Adrenal gland (tissue), 12 donors: ENCODE measurements around the gene CDH4. TPM values are rescaled to one million over a fixed set of nuclear protein-coding genes. Genes with fewer than 3 reads are reported as not detected.

Experiments used
- DNase-seq, 7 donors: peaks; one replicate each; pipeline ENCODE4 v3.0.0-alpha.2; 2019 to 2020
- H3K27ac ChIP-seq, 5 donors: fragments of 200-600 bp; sonication (generic) in 4 of 5; 1 replicate in 3 of 5; 2 replicates in 2 of 5; pipeline versions ENCODE4 v1.5.1 to v1.8.0; 2016 to 2020; ENCODE audit warnings: mild to moderate bottlenecking in 1 of 5
- H3K27me3 ChIP-seq: fragments of 200-600 bp; 2 replicates; pipeline ENCODE4 v1.8.0; 2021
- H3K36me3 ChIP-seq, 2 donors: fragments of 200-600 bp; replicated peaks in 1 of 2; 1 replicate in 1 of 2; 2 replicates in 1 of 2; pipeline versions ENCODE4 v1.5.1 to v1.8.0; 2018 to 2022
- H3K4me1 ChIP-seq, 2 donors: fragments of 200-600 bp; replicated peaks in 1 of 2; 1 replicate in 1 of 2; 2 replicates in 1 of 2; pipeline versions ENCODE4 v1.5.1 to v1.8.0; 2018 to 2021
- H3K4me3 ChIP-seq, 4 donors: fragments of 200-600 bp; sonication (generic) in 3 of 4; one replicate each; pipeline ENCODE4 v1.5.1; 2016 to 2018
- H3K9me3 ChIP-seq, 3 donors: fragments of 200-600 bp; sonication (generic) in 1 of 3; replicated peaks in 1 of 3; 1 replicate in 2 of 3; 2 replicates in 1 of 3; pipeline versions ENCODE4 v1.5.1 to v1.8.0; 2016 to 2021
- POLR2A ChIP-seq, 2 donors: fragments of 450-650 bp; IDR thresholded peaks; one replicate each; pipeline ENCODE4 v1.6.1; 2017; ENCODE audit warnings: antibody characterized with exemption in 2 of 2, mild to moderate bottlenecking in 2 of 2, moderate library complexity in 1 of 2
- WGBS, 4 donors: extraction: QIAGEN DNeasy Blood & Tissue Kit in 2 of 4; methylation state at CpG; one replicate each; pipeline versions ENCODE4 v1.1.5 to v1.1.7; 2013 to 2017; 5-methylcytosine and 5-hydroxymethylcytosine counted together
- intact Hi-C, 2 donors: fragments of 100-400 bp; cut with DNase I; formaldehyde crosslinking; loops; one replicate each; pipeline versions ENCODE4 v1.14.1 to v1.15.0; 2022 to 2023
- polyA plus RNA-seq, 3 donors: library from polyadenylated mRNA; stranded (reverse); fragments of 200-250 nt in 2 of 3; fragments of 350-450 nt in 1 of 3; fragmentation: Illumina TruSeq in 1 of 3; extraction: RNeasy Lipid Tissue Mini Kit (QIAGEN cat#74804) in 1 of 3; gene quantifications; one replicate each; pipeline ENCODE4 v1.2.3, GENCODE V29; 2013 to 2014
- total RNA-seq, 9 donors: library from RNA; depleted of rRNA in 4 of 9; stranded (reverse); fragments of >200 nt in 4 of 9; fragments of 120-200 nt in 1 of 9; fragmentation: NEBNext Ultra II Directional in 1 of 9; extraction: Animal tissue kit (Norgen Biotek cat#: 25700) in 1 of 9; gene quantifications; one replicate each; pipeline versions ENCODE4 v1.1.0 to v1.2.4, GENCODE V29; 2013 to 2023
- TF ChIP-seq, protein P1 (sequence below), 6 experiments: fragments of 450-650 bp in 4 of 6; fragments of 200-600 bp in 2 of 6; sonication (generic) in 1 of 6; IDR thresholded peaks; 1 replicate in 5 of 6; 2 replicates in 1 of 6; pipeline versions ENCODE4 v1.5.1 to v1.8.0; 2016 to 2021; ENCODE audit warnings: antibody characterized with exemption in 6 of 6, mild to moderate bottlenecking in 2 of 6, moderate library complexity in 1 of 6
- donor health status: healthy with polysubstance abuse.
- donor health status: Bipolar disorder and iron deficiency.
- donor health status: DM: yes; HTN: yes; CAD: no.
- donor health status: DM: no; HTN: no; CAD: no.
- donor health status: DM: no; HTN: no; CAD: no.
- donor health status: DM: yes; HTN: yes; CAD: no.

Gene CDH4
- total and polyA plus RNA-seq, 12 donors, result 0.08 to 0.53 (median 0.20) TPM; not detected in 3

DNA sequence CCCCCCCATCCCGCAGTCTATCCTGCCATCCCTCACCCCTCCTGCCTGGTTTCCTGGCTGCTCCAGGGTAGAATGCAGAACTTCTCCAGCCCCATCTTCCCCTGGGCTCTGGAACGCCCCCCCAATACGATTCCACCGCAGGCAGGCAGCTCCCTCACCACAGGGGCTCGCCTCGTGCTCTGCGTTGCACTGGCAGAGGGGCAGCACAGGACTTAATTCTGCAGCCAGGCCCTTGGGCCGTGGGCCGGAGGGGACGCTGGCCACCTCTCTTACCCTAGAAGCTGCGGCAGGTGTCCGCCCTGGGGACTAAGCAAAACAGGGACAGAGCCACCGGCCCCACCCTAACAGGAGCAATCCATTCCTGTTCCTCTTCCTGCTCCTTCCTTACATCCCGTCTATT is 263.9 kb downstream of the CDH4 start:
- intact Hi-C loops, result no loop called here

DNA sequence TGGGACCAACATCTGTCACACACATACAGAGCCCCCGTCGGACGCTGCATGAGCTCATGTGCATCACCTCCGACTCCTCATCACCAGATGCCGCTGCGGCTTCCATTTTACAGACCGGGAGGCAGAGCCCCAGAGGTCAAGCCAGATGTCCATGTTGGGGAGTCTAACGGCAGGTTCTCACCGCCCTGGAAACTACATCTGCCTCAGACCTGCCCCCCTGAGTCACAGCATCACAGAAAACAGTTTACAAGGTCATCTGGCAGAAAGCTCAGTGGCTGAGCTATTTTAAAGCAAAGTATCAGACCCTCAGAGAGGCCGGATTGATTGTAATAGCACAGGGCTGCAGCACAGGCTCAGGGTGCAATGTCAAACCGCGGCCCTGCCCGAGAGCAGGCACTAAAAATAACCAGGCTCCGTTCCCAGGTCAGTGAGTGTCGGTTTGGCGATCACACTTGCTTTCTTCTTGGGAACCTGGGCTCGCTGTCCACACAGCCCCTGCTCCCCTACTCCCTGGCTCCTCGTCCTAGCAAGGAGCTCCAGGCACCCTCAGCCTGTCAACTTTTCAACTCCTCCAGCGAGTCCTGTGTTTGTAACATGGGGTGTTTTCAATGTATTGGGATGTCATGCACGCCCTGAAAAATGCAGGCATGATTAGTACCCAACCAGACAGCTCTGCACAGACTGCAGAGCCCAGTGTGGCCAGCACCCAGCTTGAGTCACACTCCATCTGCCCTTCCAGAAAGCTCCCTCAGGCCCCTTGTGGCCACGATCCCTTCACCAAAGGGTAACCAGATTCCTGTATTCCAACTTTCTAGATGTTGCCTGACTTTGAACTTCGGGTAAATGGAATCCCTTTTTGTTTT is 264.5 kb downstream of the CDH4 start:
- Histone ChIP-seq H3K27me3 (no peaks in the 10 kb centered on the region), H3K4me3 (no peak overlapping the region), H3K4me1 (no peaks in the 10 kb centered on the region), H3K36me3 (no peaks in the 10 kb centered on the region), H3K9me3 (no peaks in the 10 kb centered on the region), H3K27ac (no peak overlapping the region)
- WGBS, 4 donors, result 37 to 48% (median 45%) methylated on average over 22 of the region's 22 CpGs
- intact Hi-C loops, result no loop called here
- TF ChIP-seq POLR2A (IDR thresholded peaks at IDR 0.05), result no peak
- TF ChIP-seq, protein P1, sequence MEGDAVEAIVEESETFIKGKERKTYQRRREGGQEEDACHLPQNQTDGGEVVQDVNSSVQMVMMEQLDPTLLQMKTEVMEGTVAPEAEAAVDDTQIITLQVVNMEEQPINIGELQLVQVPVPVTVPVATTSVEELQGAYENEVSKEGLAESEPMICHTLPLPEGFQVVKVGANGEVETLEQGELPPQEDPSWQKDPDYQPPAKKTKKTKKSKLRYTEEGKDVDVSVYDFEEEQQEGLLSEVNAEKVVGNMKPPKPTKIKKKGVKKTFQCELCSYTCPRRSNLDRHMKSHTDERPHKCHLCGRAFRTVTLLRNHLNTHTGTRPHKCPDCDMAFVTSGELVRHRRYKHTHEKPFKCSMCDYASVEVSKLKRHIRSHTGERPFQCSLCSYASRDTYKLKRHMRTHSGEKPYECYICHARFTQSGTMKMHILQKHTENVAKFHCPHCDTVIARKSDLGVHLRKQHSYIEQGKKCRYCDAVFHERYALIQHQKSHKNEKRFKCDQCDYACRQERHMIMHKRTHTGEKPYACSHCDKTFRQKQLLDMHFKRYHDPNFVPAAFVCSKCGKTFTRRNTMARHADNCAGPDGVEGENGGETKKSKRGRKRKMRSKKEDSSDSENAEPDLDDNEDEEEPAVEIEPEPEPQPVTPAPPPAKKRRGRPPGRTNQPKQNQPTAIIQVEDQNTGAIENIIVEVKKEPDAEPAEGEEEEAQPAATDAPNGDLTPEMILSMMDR (IDR thresholded peaks at IDR 0.05), result no peak
- DNase-seq, result no peak

More for the DNA sequence above, 263.9 kb downstream of the CDH4 start:
- Histone ChIP-seq H3K27ac (no peak overlapping the region), H3K4me3 (no peak overlapping the region), H3K9me3 (no peaks in the 10 kb centered on the region), H3K27me3 (no peaks in the 10 kb centered on the region), H3K36me3 (no peaks in the 10 kb centered on the region), H3K4me1 (no peaks in the 10 kb centered on the region)
- 70 to 74% (median 71%) methylated on average over 10 to 14 of the region's 14 CpGs for WGBS, 4 donors
- no peak for DNase-seq
- TF ChIP-seq, protein P1 (IDR thresholded peaks at IDR 0.05), result no peak
- TF ChIP-seq POLR2A (IDR thresholded peaks at IDR 0.05), result no peak

DNA sequence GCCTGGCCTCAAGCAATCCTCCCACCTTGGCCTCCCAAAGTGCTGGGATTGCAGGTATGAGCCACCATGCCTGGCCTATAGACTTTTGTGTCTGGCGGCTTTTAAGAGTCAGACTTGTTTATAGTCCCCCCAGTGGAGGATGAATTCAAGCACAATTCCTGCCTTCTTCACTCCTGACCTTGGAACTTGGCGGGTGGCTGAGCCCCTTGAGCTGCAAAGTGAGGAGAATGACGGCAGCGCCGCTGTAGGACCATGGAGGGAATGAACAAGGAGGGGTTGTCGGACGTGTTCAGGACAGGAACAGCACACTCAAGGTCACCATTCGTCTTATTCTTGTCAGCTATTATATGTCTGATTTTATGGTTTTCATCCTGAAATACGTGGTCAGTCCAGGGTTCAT is 265.4 kb downstream of the CDH4 start:
- Histone ChIP-seq H3K27ac (no peak overlapping the region), H3K4me3 (no peak overlapping the region), H3K27me3 (no peaks in the 10 kb centered on the region), H3K9me3 (no peaks in the 10 kb centered on the region), H3K36me3 (no peaks in the 10 kb centered on the region), H3K4me1 (no peaks in the 10 kb centered on the region)
- TF ChIP-seq, protein P1 (IDR thresholded peaks at IDR 0.05), result no peak
- TF ChIP-seq POLR2A (IDR thresholded peaks at IDR 0.05), result no peak
- DNase-seq, result no peak
- 50 to 62% (median 54%) methylated on average over 8 to 9 of the region's 9 CpGs for WGBS, 4 donors
- intact Hi-C loops, result no loop called here

DNA sequence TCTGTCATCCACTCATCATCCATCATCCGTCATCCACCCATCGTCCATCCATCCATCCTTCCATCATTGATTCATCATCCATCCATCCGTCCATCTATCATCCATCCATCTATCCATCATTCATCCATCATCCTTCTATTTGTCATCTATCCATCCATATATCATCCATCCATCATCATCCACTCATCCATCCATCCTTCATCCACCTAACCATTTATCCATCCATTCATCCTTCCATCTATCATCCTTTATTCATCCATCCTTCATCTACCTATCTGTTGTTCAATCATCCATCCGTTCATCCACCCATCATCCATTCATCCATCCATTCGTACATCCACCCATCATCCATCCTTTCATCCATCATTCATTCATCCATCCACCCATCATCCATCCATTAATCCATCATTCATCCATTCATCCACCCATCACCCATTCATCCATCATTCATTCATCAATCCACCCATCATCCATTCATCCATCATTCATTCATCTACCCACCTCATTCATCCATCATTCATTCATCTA is 266.4 kb downstream of the CDH4 start:
- 83 to 87% (median 85%) methylated on average over 5 of the region's 5 CpGs for WGBS, 4 donors
- H3K27me3 ChIP-seq, result no peaks in the 10 kb centered on the region
- TF ChIP-seq POLR2A (IDR thresholded peaks at IDR 0.05), result no peak
- TF ChIP-seq, protein P1 (IDR thresholded peaks at IDR 0.05), result no peak
- H3K36me3 ChIP-seq, result no peaks in the 10 kb centered on the region
- no peaks in the 10 kb centered on the region for H3K9me3 ChIP-seq
- intact Hi-C loops, result no loop called here
- no peaks in the 10 kb centered on the region for H3K4me1 ChIP-seq
- H3K4me3 ChIP-seq, result no peak overlapping the region
- no peak for DNase-seq
- H3K27ac ChIP-seq, result no peak overlapping the region
